ENCODE measurements around the gene PCCA.

DNA sequence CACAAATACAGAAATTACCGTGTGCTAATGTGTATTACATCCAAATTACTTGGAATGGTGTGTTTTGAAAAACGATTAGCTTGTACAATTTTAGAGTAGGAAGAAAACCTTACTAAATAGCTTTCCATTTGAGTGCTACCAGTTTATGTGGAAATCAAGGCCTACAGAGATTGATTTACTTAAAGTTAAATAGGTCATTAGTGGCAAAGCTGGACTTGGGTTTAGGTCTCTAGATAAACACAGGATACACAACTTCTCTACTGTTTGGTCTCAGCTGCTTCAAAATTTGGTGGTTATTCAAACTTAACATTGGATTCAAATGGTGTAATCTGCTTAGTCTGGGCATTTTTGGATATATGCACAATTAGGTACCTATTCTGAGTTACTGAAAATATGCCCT, 21.4 kb downstream of the PCCA start:
- no peak for TF ChIP-seq CTCF (conservative IDR thresholded peaks at IDR 0.05)
- TF ChIP-seq EZH2 (IDR thresholded peaks at IDR 0.05; ENCODE audit: low read depth), result no peak

All from PC-9 (cell line).